Measurements from ENCODE around the gene HGFAC. TPM values are rescaled to one million over a fixed set of nuclear protein-coding genes. Genes with fewer than 3 reads are reported as not detected.

HGFAC gene
- total and polyA plus RNA-seq, 10 of the 15 experiments (the other 5 are each of a cell fraction or from before 2014, with no cell fraction given): 0.38 TPM; not detected in 9

DNA sequence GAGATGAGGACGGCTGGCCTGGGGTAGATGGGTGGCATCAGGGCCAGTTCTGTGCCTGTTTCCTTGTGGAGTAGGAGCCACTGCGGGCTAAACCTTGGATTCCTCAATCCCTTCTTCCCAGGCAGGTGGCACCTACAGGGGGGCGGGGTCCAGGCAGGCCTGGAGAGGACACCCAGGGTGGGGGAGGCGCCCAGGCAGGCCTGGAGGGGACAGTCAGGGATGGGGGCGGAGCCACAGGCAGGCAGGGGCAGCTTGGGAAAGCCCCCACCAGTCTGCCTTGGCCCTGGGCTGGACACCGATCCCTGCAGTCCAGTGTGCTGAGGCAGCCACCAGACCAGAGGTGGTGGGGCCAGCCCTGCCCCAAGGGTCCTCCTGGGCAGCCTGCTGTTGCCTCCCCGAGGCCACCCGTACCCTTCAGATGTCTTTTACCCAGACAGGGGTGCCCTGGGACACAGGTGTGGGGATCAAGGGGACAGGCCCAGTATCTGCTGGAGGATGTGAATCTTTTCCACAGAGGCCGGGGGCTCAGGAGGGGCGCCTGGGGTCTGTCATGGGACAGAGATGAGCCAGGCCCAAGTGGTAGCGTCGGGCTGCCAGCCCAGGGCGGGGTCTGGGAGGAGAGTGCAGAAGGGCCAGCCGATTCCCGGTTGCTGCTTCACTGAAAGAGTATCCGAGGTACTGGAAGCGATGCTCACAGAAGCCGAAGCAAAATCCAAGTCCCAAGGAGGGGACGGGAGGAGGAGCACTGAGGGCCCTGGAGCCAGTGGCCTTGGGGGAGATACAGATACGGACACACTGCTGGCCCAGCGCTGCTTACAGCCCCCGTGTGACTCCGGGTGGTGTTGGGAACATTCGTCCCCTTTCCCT lies 56.0 kb downstream of the HGFAC start:
- H3K27me3 ChIP-seq (replicated peaks in 1 of 2; ENCODE audit: control insufficient read depth in 2 of 2, insufficient read depth in 2 of 2, low read length in 1 of 2): no peaks in the 10 kb centered on the region
- FAIRE-seq (no peak), DNase-seq (ENCODE audit: low read depth, low spot score) (no peak), ATAC-seq (peak; percentile 8; the same call in 1 of the 3 replicates)
- TF ChIP-seq, protein P1, sequence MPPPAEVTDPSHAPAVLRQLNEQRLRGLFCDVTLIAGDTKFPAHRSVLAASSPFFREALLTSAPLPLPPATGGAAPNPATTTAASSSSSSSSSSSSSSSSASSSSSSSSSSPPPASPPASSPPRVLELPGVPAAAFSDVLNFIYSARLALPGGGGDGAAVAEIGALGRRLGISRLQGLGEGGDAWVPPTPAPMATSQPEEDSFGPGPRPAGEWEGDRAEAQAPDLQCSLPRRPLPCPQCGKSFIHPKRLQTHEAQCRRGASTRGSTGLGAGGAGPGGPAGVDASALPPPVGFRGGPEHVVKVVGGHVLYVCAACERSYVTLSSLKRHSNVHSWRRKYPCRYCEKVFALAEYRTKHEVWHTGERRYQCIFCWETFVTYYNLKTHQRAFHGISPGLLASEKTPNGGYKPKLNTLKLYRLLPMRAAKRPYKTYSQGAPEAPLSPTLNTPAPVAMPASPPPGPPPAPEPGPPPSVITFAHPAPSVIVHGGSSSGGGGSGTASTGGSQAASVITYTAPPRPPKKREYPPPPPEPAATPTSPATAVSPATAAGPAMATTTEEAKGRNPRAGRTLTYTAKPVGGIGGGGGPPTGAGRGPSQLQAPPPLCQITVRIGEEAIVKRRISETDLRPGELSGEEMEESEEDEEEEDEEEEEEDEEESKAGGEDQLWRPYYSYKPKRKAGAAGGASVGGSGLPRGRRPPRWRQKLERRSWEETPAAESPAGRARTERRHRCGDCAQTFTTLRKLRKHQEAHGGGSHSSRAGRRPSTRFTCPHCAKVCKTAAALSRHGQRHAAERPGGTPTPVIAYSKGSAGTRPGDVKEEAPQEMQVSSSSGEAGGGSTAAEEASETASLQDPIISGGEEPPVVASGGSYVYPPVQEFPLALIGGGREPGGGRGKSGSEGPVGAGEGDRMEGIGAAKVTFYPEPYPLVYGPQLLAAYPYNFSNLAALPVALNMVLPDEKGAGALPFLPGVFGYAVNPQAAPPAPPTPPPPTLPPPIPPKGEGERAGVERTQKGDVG (CRISPR knock-in tag; IDR thresholded peaks at IDR 0.05): no peak
- no peak for TF ChIP-seq NFYB (IDR thresholded peaks at IDR 0.05; ENCODE audit: insufficient read depth, low read depth, low read length)
- TF ChIP-seq CBX3 (IDR thresholded peaks at IDR 0.05; ENCODE audit: borderline replicate concordance, low read depth): no peak
- TF ChIP-seq IRF4 (IDR thresholded peaks at IDR 0.05; ENCODE audit: low read depth, low read length): no peak
- TF ChIP-seq TCF12 (IDR thresholded peaks at IDR 0.05; ENCODE audit: low read depth, low read length): no peak
- no peak for TF ChIP-seq CHD4 (IDR thresholded peaks at IDR 0.05)
- TF ChIP-seq TCF3 (IDR thresholded peaks at IDR 0.05; ENCODE audit: borderline replicate concordance, insufficient read depth, low read depth, low read length): no peak
- TF ChIP-seq, protein P2, sequence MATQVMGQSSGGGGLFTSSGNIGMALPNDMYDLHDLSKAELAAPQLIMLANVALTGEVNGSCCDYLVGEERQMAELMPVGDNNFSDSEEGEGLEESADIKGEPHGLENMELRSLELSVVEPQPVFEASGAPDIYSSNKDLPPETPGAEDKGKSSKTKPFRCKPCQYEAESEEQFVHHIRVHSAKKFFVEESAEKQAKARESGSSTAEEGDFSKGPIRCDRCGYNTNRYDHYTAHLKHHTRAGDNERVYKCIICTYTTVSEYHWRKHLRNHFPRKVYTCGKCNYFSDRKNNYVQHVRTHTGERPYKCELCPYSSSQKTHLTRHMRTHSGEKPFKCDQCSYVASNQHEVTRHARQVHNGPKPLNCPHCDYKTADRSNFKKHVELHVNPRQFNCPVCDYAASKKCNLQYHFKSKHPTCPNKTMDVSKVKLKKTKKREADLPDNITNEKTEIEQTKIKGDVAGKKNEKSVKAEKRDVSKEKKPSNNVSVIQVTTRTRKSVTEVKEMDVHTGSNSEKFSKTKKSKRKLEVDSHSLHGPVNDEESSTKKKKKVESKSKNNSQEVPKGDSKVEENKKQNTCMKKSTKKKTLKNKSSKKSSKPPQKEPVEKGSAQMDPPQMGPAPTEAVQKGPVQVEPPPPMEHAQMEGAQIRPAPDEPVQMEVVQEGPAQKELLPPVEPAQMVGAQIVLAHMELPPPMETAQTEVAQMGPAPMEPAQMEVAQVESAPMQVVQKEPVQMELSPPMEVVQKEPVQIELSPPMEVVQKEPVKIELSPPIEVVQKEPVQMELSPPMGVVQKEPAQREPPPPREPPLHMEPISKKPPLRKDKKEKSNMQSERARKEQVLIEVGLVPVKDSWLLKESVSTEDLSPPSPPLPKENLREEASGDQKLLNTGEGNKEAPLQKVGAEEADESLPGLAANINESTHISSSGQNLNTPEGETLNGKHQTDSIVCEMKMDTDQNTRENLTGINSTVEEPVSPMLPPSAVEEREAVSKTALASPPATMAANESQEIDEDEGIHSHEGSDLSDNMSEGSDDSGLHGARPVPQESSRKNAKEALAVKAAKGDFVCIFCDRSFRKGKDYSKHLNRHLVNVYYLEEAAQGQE (IDR thresholded peaks at IDR 0.05; ENCODE audit: low read depth, low read length): no peak
- TF ChIP-seq PAX8 (IDR thresholded peaks at IDR 0.05): no peak
- TF ChIP-seq, protein P3, sequence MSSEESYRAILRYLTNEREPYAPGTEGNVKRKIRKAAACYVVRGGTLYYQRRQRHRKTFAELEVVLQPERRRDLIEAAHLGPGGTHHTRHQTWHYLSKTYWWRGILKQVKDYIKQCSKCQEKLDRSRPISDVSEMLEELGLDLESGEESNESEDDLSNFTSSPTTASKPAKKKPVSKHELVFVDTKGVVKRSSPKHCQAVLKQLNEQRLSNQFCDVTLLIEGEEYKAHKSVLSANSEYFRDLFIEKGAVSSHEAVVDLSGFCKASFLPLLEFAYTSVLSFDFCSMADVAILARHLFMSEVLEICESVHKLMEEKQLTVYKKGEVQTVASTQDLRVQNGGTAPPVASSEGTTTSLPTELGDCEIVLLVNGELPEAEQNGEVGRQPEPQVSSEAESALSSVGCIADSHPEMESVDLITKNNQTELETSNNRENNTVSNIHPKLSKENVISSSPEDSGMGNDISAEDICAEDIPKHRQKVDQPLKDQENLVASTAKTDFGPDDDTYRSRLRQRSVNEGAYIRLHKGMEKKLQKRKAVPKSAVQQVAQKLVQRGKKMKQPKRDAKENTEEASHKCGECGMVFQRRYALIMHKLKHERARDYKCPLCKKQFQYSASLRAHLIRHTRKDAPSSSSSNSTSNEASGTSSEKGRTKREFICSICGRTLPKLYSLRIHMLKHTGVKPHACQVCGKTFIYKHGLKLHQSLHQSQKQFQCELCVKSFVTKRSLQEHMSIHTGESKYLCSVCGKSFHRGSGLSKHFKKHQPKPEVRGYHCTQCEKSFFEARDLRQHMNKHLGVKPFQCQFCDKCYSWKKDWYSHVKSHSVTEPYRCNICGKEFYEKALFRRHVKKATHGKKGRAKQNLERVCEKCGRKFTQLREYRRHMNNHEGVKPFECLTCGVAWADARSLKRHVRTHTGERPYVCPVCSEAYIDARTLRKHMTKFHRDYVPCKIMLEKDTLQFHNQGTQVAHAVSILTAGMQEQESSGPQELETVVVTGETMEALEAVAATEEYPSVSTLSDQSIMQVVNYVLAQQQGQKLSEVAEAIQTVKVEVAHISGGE (CRISPR knock-in tag; IDR thresholded peaks at IDR 0.05): no peak
- SMC1A ChIA-PET (ENCODE audit: uncharacterized antibody, unreplicated experiment): no interaction called here
- no peaks in the 10 kb centered on the region for H3K36me3 ChIP-seq (ENCODE audit: control insufficient read depth in 2 of 2, insufficient read depth in 2 of 2, low read length in 1 of 2)
- H2AFZ ChIP-seq (ENCODE audit: control insufficient read depth, low read depth, low read length): no peak overlapping the region
- intact Hi-C loops (cut with micrococcal nuclease; ENCODE audit: unreplicated experiment) (no loop called here), in situ Hi-C loops (cut with MboI) (no loop called here)
- WGBS (ENCODE audit: insufficient coverage, insufficient replicate concordance, low lambda C conversion rate, missing lambda C conversion rate): 77% methylated on average over 21 of the region's 24 CpGs
- H3K4me2 ChIP-seq (ENCODE audit: control insufficient read depth, insufficient read depth): no peak overlapping the region
- no peaks in the 10 kb centered on the region for H3K9me3 ChIP-seq (replicated peaks; ENCODE audit: control insufficient read depth, insufficient read depth, low read length)
- no peak overlapping the region for H3K4me3 ChIP-seq
- no peak overlapping the region for H3K27ac ChIP-seq (ENCODE audit: control insufficient read depth, insufficient read depth)
- no peaks in the 10 kb centered on the region for H3K4me1 ChIP-seq (ENCODE audit: control insufficient read depth, insufficient read depth, low read length)
- RAD21 ChIA-PET (ENCODE audit: unreplicated experiment): no interaction called here
- CTCF ChIA-PET: no interaction called here
- POLR2A ChIA-PET: no interaction called here
- no peak overlapping the region for H3K9ac ChIP-seq (ENCODE audit: control insufficient read depth, insufficient read depth, low read length)
- BruUV-seq (replicated peaks): no TSS peak
- no peaks in the 10 kb centered on the region for H4K20me1 ChIP-seq (ENCODE audit: control insufficient read depth, insufficient read depth)
- no peaks in the 10 kb centered on the region for H3K79me2 ChIP-seq (ENCODE audit: control insufficient read depth, insufficient read depth, low read length)

All from GM12878 (cell line).